Gastrocnemius medialis (tissue), 4 donors: ENCODE measurements around the gene AAMDC.

ENCODE experiments used
- CTCF ChIP-seq, 5 experiments: fragments of 450-650 bp in 3 of 5; fragments of 200-600 bp in 2 of 5; sonication (generic) in 2 of 5; IDR thresholded peaks in 4 of 5; conservative IDR thresholded peaks in 1 of 5; 1 replicate in 4 of 5; 2 replicates in 1 of 5; pipeline ENCODE4 v1.5.1; 2016 to 2019; ENCODE audit warnings: antibody characterized with exemption in 5 of 5, mild to moderate bottlenecking in 3 of 5, moderate library complexity in 3 of 5
- POLR2A ChIP-seq, 2 donors: fragments of 450-650 bp; IDR thresholded peaks; one replicate each; pipeline ENCODE4 v1.6.1; 2017; ENCODE audit warnings: antibody characterized with exemption in 2 of 2, mild to moderate bottlenecking in 2 of 2, moderate library complexity in 2 of 2

- no peak for TF ChIP-seq CTCF (IDR thresholded peaks at IDR 0.05 in 4 of 5, conservative IDR thresholded peaks at IDR 0.05 in 1 of 5)
- TF ChIP-seq POLR2A (IDR thresholded peaks at IDR 0.05): no peak
These were observed 88.3 kb downstream of the AAMDC start for GRCh38 chr11:77909277-77909676.
